Heart left ventricle (tissue), 13 donors: ENCODE data around the gene PLA2R1.

Experiments
- POLR2A ChIP-seq, 2 donors: fragments of 450-650 bp; IDR thresholded peaks; one replicate each; pipeline ENCODE4 v1.6.1; 2017; ENCODE audit warnings: antibody characterized with exemption in 2 of 2, mild to moderate bottlenecking in 2 of 2, moderate library complexity in 2 of 2
- TF ChIP-seq, protein P1 (sequence below), 12 donors: fragments of 200-600 bp; sonication (generic) in 4 of 12; IDR thresholded peaks; one replicate each; pipeline versions ENCODE4 v1.5.0 to v1.8.0; 2018 to 2022; ENCODE audit warnings: antibody characterized with exemption in 12 of 12, mild to moderate bottlenecking in 5 of 12
- donor health status: ischemic (EF 13 %, LVEDD 7.1; RV severe dilation, severe dysfunction).
- donor health status: DM: no; HTN: yes; CAD: no.
- donor health status: DM: no; HTN: no; CAD: no.
- donor health status: ischemic (EF 25% LVEDD 6.9; RV normal size, moderate dysfunction).
- donor health status: ischemic (EF 25% LVEDD 5.7; RV mildly dilated, moderate dysfunction).
- donor health status: ischemic (EF 35%, LVEDD 5.7; RV mildly dilated, moderate dysfunction).
- donor health status: nonischemic (EF 11% LVEDD 7.7; RV severe dilation, severe dysfunction).
- donor health status: DM: yes; HTN: yes; CAD: no.
- donor health status: PGD.
- donor health status: ischemic (EF 29% LVEDD 5.4; RV normal size, mild dysfunction).
- donor health status: nonischemic (EF 23%, LVEDD 6.1; RV moderate dilation, normal function).

GRCh38 chr2:160005908-160006307 lies 56.5 kb downstream of the PLA2R1 start:
- TF ChIP-seq POLR2A (IDR thresholded peaks at IDR 0.05), result no peak
- TF ChIP-seq, protein P1, sequence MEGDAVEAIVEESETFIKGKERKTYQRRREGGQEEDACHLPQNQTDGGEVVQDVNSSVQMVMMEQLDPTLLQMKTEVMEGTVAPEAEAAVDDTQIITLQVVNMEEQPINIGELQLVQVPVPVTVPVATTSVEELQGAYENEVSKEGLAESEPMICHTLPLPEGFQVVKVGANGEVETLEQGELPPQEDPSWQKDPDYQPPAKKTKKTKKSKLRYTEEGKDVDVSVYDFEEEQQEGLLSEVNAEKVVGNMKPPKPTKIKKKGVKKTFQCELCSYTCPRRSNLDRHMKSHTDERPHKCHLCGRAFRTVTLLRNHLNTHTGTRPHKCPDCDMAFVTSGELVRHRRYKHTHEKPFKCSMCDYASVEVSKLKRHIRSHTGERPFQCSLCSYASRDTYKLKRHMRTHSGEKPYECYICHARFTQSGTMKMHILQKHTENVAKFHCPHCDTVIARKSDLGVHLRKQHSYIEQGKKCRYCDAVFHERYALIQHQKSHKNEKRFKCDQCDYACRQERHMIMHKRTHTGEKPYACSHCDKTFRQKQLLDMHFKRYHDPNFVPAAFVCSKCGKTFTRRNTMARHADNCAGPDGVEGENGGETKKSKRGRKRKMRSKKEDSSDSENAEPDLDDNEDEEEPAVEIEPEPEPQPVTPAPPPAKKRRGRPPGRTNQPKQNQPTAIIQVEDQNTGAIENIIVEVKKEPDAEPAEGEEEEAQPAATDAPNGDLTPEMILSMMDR (IDR thresholded peaks at IDR 0.05), result no peak
